ENCODE results near the gene COL6A2.
A peak's percentile ranks its signal among the peaks of the same experiment; 100 is the strongest.

COL6A2 gene

DNA sequence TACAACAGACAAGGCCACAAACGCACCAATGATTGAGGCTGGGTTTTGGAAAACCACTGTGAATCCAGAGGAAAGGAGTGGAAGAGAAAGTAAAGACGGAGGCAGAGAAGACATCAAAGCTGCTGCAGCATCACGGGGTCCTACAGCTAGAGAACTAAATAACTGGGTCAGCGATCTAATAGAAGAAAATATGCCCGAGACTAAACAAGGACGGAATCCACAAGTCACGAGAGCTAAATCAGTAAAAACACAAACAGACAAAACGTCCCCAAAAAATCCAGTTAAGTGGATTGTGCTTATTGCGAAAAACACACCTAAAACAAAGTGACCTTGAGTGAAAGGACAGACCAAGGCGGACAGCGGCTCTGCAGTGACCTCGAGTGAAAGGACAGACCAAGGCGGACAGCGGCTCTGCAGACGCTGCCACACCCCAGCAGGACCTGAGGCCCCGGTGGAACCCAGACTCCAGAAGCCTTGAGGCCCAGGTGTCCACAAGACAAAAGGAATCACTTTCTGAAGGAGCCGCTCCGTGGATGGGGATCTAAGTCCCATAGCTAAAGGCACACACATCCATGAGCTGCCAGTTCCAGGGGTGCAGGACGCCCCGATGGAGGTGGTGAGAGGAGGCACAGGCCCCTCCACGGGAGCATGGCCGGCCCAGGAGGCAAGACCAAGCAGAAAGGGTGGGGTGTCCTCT, 51.4 kb downstream of the COL6A2 start:
- Mint-ChIP-seq H3K36me3 (ENCODE audit: low read depth) (no peaks in the 10 kb centered on the region), H3K27ac (no peak overlapping the region), H3K4me3 (no peak overlapping the region), H3K4me1 (ENCODE audit: low read depth) (peaks cover 4% of the 10 kb centered on the region), H3K9me3 (no peaks in the 10 kb centered on the region), H3K27me3 (no peaks in the 10 kb centered on the region)
- DNase-seq, result no peak

DNA sequence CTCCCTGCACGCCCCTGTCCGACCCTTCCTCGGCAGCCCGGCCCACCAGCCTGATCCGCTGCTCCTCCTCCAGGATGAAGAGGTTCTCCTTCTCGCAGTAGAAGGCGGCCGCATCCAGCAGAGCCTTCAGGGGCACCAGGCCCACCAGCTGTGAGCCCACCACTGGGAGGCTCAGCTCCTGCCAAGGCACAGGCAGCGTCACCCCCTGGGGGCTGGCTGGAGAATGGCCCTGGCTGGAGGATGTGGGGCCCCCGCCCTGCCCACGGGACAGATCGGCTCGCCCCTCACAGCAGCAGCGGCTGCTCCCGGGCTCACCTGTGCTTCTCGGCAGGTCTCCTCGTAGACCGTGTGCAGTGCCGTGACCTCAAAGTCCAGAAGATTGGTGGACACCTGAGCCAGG, 52.2 kb downstream of the COL6A2 start:
- no peak overlapping the region for H3K27ac Mint-ChIP-seq
- H3K4me3 Mint-ChIP-seq, result no peak overlapping the region
- H3K4me1 Mint-ChIP-seq (ENCODE audit: low read depth), result no peaks in the 10 kb centered on the region
- H3K9me3 Mint-ChIP-seq, result no peaks in the 10 kb centered on the region
- H3K27me3 Mint-ChIP-seq, result no peaks in the 10 kb centered on the region
- DNase-seq, result no peak
- no peaks in the 10 kb centered on the region for H3K36me3 Mint-ChIP-seq (ENCODE audit: low read depth)

DNA sequence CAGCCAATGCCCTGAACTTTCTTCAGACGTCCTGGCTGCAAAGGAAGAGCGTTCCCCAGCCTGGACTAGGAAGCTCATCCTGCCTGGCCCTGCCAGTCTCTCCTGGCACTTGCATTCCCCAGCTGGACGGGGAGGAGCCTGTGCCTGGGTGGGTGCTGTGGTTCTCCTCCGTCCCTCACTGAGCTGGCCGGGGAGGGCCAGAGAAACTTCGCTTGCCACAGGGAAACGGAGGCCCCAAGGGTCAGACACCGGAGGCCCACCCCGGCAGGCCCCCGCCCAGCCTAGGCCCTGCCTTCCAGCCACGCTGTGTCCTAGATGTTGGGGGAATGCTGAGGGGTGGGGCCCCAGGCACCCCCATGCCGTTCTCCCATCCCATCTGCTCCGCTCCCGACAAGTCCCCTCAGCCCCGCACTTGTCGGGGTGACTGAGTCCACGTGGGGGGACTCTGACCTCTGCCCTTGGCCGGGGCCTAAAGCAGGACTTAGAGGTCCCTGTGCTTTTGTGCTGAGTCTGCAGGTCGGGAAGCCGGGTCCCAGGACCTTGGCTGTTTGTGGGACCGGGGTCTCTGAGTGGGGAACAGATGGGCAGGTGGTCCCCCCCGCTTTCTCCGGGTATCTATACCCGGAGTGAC, 52.7 kb downstream of the COL6A2 start:
- no peak for DNase-seq
- H3K27me3 Mint-ChIP-seq, result no peaks in the 10 kb centered on the region
- H3K27ac Mint-ChIP-seq, result no peak overlapping the region

DNA sequence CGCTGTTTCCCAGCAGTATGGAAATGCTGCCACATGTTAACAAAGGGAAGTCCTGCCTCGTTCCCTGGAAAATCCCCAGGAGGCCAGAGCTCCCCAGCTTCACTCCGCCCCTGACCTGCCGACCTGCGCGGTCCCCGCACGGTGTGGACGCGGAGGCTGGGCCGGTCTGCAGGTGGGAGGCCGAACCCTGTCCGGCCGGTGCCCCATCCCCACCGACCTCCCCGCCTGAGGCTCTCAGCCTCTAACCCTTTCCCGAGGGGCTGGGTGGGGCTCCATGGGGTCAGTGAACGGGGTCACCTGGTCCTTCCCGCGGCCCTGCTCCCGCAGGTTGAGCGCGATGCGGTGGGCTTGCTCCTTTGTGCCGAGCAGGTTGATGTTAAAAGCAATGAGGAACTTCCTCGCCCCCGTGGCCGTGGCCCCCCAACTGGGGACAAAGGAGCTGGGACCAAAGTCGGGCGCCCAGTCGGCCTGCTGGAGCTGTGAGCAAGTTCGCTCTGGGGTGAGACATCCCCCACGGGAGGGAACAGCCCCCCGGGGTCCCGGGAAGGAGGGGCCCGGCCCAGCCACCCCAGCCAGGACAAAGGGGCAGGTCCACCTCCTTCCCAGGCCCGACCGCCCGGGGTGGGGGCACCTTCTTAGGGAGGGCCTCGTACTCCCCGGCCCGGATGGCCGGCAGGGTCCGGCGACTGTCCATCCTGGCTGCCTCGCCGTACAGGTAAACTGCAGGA, 53.5 kb downstream of the COL6A2 start:
- Mint-ChIP-seq H3K36me3 (ENCODE audit: low read depth) (no peaks in the 10 kb centered on the region), H3K4me3 (no peak overlapping the region), H3K27me3 (no peaks in the 10 kb centered on the region), H3K9me3 (no peaks in the 10 kb centered on the region), H3K27ac (no peak overlapping the region), H3K4me1 (ENCODE audit: low read depth) (no peaks in the 10 kb centered on the region)
- DNase-seq, result peak; percentile 9

More for the DNA sequence above, 52.7 kb downstream of the COL6A2 start:
- Mint-ChIP-seq H3K4me1 (ENCODE audit: low read depth) (no peaks in the 10 kb centered on the region), H3K4me3 (no peak overlapping the region), H3K9me3 (no peaks in the 10 kb centered on the region), H3K36me3 (ENCODE audit: low read depth) (no peaks in the 10 kb centered on the region)

DNA sequence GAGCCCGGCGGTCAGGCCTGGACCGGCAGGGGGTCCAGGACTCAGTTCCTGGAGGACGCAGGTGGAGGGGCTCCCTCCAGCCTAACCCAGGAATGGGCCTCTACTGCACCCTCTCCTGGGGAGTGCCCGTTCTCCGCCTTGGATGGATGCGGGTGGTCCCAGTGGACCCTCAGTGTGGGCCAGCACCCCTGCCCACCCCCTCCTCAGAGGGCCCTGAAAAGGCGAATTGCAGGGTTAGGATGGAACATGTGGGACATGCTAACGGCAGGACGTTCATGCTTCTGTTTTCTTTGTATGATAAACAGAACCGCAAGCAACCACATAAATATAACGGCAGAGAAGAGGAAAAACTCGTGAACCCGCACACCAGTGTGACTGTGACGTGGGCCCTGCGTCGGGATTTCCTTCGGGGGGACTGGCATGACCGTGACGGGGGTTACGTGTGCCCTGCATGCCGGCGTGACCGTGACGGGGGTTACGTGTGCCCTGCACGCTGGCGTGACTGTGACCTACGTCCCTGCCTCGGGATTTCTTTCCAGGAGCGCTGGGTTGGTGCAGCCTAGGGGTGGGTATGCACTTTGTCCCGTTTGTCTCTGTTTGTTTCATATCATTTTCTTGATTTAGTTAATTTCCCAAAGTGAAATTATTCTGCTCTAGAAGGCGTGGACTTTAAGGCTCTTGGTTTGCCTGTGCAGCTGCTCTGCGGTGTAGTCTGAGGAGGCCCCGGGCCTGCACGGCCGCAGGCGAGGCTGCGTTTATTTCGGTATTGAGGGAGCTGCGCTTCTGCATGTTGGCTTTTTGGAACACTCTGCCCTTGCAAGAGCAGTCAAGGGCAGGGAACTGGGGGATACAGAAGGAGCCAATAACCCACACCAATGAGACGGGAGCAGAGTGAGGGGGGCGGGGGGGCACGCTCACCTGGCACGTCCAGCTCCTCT, 54.3 kb downstream of the COL6A2 start:
- Mint-ChIP-seq H3K9me3 (no peaks in the 10 kb centered on the region), H3K4me1 (ENCODE audit: low read depth) (no peaks in the 10 kb centered on the region), H3K27me3 (no peaks in the 10 kb centered on the region), H3K4me3 (no peak overlapping the region), H3K36me3 (ENCODE audit: low read depth) (no peaks in the 10 kb centered on the region), H3K27ac (no peak overlapping the region)
- DNase-seq, result peak; percentile 17

- Mint-ChIP-seq H3K27ac (no peak overlapping the region), H3K36me3 (ENCODE audit: low read depth) (no peaks in the 10 kb centered on the region), H3K27me3 (no peaks in the 10 kb centered on the region), H3K9me3 (no peaks in the 10 kb centered on the region), H3K4me1 (ENCODE audit: low read depth) (no peaks in the 10 kb centered on the region), H3K4me3 (no peak overlapping the region)
- DNase-seq, result peak; percentile 12
Observed at GRCh38 chr21:46152927-46153246, 55.0 kb downstream of the COL6A2 start.

- Mint-ChIP-seq H3K36me3 (ENCODE audit: low read depth) (no peaks in the 10 kb centered on the region), H3K9me3 (no peaks in the 10 kb centered on the region), H3K4me1 (ENCODE audit: low read depth) (no peaks in the 10 kb centered on the region), H3K27me3 (no peaks in the 10 kb centered on the region), H3K4me3 (no peak overlapping the region), H3K27ac (no peak overlapping the region)
- DNase-seq, result peak; percentile 21
Observed at GRCh38 chr21:46153247-46154154, 55.6 kb downstream of the COL6A2 start.

DNA sequence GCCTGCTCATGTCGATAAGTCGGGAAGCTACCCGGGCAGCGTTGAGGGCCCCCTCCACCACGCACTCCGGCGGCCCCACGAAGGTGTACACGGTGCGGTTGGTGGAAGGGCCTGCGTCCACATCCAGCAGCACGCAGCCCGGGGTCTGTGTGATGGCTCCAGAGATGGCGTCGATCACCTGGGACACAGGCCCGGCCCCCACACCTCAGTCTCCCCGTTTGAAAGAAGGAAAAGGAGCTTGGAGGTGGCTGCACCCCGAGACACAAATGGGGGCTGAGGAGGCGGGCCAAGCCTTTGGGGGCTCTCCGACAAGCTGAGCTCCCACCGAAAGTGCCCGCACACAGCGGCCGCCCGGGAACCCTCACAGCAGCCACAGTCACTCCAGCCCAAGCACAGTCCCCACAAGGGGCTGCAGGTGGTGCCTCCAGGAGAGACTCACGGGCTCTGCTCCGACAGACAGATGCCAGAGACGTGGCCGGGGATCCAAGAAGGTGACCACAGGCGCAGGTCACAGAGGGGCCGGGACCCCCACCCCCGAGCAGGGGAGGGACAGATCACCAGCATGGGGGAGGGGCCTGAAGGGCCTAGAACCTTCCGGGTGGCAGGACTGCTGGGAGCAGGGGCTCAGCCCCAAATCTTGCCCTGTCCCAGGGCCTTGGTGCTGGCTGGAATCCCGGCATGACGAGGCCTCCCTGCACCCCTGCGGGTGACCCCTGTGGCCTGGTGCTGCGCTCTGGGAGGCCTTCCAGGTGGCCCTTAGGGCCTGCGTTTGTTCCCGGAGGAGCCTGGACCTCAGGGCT, 56.4 kb downstream of the COL6A2 start:
- H3K36me3 Mint-ChIP-seq (ENCODE audit: low read depth), result no peaks in the 10 kb centered on the region
- H3K4me1 Mint-ChIP-seq (ENCODE audit: low read depth), result no peaks in the 10 kb centered on the region
- DNase-seq, result peak; percentile 19
- H3K27me3 Mint-ChIP-seq, result no peaks in the 10 kb centered on the region
- no peak overlapping the region for H3K4me3 Mint-ChIP-seq
- no peak overlapping the region for H3K27ac Mint-ChIP-seq
- no peaks in the 10 kb centered on the region for H3K9me3 Mint-ChIP-seq

GRCh38 chr21:46154955-46155513, 57.1 kb downstream of the COL6A2 start:
- H3K27ac Mint-ChIP-seq, result no peak overlapping the region
- no peaks in the 10 kb centered on the region for H3K9me3 Mint-ChIP-seq
- peak; percentile 26 for DNase-seq
- no peaks in the 10 kb centered on the region for H3K27me3 Mint-ChIP-seq
- no peaks in the 10 kb centered on the region for H3K36me3 Mint-ChIP-seq (ENCODE audit: low read depth)
- no peak overlapping the region for H3K4me3 Mint-ChIP-seq
- no peaks in the 10 kb centered on the region for H3K4me1 Mint-ChIP-seq (ENCODE audit: low read depth)

DNA sequence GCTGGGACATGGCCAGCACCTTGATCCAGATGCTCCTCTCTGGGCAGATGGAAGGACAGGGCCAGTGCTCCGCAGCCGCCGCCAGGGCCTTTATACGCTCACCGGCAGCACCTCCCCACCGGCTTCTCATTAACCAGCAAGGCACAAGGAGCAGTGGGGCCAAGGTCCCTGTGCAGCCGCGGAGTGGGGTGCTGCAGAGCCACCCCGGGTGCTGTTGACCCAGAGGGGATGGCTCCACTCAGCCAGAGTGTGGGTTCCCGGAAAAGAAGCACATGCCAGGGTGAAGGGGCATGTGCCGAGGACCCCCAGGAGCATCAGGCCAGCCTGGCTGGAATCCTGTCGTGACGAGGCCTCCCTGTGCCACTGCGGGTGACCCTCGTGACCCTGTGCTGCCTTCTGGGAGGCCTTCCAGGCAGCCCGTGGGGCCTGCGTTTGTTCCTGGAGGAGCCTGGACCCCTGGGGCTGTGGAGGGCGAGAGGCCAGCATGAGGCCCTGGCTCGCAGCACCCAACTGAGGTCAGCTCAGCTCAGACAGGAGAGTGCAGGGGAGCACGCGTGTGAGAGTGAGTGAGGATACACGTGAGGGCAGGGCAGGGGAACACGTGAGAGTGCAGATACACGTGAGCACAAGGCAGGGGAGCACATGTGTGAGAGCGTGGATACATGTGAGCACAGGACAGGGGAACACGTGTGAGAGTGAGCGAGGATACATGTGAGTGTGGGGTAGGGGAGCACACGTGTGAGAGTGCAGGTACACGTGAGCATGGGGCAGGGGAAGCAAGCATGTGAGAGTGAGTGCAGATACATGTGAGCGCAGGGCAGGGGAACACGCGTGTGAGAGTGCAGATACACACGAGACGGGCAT, 57.8 kb downstream of the COL6A2 start, which contains the start of gene FTCD:
TSS of gene FTCD (minus strand) at position 66 of the 864 bp plus-strand sequence. CDS start at position 10, 56 bp downstream.
- Mint-ChIP-seq H3K36me3 (ENCODE audit: low read depth) (no peaks in the 10 kb centered on the region), H3K4me1 (ENCODE audit: low read depth) (no peaks in the 10 kb centered on the region), H3K27ac (no peak within 1 kb of the TSS), H3K4me3 (no peak within 1 kb of the TSS), H3K9me3 (no peaks in the 10 kb centered on the region), H3K27me3 (no peaks in the 10 kb centered on the region)
- DNase-seq, result peak; percentile 8

DNA sequence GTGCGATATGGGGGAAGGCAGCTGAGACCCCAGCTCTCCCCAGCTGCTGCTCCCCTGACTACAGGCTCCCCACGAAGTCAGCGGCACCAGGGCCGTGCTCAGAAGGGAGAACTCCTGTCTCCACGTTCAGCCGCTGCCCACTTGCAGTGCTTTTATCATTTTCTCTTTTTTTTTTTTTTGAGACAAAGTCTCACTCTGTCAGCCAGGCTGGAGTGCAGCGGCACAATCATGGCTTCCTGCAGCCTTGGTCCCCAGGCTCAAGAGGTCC, 58.4 kb downstream of the COL6A2 start:
- H3K27me3 Mint-ChIP-seq, result no peaks in the 10 kb centered on the region
- DNase-seq, result no peak
- no peaks in the 10 kb centered on the region for H3K4me1 Mint-ChIP-seq (ENCODE audit: low read depth)
- H3K27ac Mint-ChIP-seq, result no peak overlapping the region
- H3K9me3 Mint-ChIP-seq, result no peaks in the 10 kb centered on the region
- H3K36me3 Mint-ChIP-seq (ENCODE audit: low read depth), result no peaks in the 10 kb centered on the region
- no peak overlapping the region for H3K4me3 Mint-ChIP-seq

DNA sequence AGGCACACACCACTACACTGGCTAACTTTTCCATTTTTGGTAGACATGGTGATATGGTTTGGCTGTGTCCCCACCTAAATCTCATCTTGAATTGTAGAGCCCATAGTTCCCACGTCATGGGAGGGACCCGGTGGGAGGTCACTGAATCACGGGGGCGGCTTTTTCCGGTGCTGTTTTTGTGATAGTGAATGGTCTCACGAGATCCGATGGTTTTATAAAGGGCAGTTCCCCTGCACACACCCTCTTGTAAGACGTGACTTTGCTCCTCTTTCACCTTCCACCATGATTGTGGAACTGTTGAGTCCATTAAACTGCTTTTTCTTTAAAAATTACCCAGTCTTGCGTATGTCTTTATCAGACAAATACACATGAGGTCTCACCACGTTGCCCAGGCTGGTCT, 58.8 kb downstream of the COL6A2 start:
- Mint-ChIP-seq H3K4me3 (no peak overlapping the region), H3K9me3 (no peaks in the 10 kb centered on the region), H3K27ac (no peak overlapping the region), H3K4me1 (ENCODE audit: low read depth) (no peaks in the 10 kb centered on the region), H3K36me3 (ENCODE audit: low read depth) (no peaks in the 10 kb centered on the region), H3K27me3 (no peaks in the 10 kb centered on the region)
- peak; percentile 15 for DNase-seq

All from activated T-cell treated with anti-CD3 and anti-CD28 coated beads, Interleukin-2, amount 50 U/mL, for 24 hours (primary cell).